Activated CD8-positive, alpha-beta memory T cell treated with anti-CD3 and anti-CD28 coated beads, Interleukin-2, amount 50 U/mL, for 1 hour (primary cell): ENCODE results near the gene COG5.
A peak's percentile ranks its signal among the peaks of the same experiment; 100 is the strongest.

Experiments
- DNase-seq: peaks from one replicate; pipeline ENCODE4 v3.0.0-alpha.2; 2020; ENCODE audit errors: extremely low read depth

COG5 gene

DNA sequence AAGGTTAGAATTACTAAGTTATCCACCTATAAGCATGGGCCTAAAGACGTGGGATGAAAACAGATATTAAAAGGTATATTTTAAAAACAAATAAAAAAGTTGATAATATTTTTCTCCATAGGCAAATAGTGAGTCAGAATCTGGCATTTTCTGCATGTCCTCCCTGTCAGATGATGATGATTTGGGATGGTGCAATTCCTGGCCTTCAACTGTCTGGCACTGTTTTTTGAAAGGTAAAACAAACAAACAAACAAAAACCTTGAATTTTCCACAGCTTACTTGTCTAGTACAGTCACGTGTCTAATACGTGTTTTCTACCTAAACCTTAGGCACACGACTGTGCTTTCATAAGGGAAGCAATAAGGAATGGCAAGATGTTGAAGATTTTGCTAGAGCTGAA lies 377.5 kb downstream of the COG5 start:
- no peak for DNase-seq

DNA sequence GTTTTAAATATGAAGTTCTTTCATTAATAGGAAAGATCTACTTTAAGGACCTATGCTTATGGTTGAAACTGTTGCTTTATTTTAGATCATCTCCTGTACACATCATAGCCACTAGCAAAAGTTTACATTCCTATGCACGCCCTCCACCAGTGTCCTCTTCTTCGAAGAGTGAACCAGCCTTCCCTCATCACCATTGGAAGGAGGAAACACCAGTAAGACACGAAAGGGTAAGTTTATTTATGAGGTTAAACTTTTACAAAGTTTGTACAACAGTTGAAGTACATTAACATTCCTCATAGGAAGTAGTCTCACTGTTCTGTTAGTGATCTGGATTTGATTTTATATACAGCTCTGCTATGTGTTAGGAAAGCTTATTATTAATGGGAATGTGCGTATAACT lies 378.0 kb downstream of the COG5 start:
- DNase-seq = no peak

DNA sequence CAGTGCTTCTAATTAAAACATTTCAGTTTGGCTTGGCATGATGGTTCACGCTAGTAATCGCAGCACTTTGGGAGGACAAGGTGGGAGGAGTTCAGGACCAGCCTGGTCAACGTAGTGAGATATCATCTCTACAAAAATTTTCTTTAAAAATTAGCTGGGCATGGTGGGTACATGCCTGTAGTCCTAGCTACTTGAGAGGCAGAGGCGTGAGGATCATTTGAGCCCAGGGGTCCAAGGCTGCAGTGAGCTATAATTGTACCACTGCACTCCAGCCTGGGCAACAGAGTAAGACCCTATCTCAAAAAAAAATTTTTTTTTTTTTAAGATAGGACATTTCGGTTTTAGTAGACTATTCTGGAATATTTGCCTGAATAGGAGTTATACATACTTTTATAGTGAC lies 382.5 kb downstream of the COG5 start:
- DNase-seq = no peak

DNA sequence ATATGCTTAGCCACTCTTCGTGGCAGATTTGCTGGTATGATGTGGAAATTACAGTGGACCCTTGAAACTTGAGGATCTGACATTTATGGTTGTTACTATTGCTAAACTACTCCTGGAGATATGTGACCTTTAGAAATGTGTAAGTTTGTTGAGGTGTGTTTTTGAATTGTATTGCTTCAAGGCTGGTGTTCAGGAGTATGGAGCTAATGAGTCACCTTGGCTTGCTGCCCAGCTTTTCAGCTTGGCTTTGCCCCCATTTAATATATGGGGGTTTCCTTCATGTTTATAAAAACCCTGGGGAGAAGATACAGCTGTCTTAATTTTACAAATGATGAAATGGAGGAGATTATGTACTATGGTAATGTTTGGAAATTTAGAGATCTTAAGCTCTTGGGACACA lies 383.3 kb downstream of the COG5 start:
- peak; percentile 40 for DNase-seq

DNA sequence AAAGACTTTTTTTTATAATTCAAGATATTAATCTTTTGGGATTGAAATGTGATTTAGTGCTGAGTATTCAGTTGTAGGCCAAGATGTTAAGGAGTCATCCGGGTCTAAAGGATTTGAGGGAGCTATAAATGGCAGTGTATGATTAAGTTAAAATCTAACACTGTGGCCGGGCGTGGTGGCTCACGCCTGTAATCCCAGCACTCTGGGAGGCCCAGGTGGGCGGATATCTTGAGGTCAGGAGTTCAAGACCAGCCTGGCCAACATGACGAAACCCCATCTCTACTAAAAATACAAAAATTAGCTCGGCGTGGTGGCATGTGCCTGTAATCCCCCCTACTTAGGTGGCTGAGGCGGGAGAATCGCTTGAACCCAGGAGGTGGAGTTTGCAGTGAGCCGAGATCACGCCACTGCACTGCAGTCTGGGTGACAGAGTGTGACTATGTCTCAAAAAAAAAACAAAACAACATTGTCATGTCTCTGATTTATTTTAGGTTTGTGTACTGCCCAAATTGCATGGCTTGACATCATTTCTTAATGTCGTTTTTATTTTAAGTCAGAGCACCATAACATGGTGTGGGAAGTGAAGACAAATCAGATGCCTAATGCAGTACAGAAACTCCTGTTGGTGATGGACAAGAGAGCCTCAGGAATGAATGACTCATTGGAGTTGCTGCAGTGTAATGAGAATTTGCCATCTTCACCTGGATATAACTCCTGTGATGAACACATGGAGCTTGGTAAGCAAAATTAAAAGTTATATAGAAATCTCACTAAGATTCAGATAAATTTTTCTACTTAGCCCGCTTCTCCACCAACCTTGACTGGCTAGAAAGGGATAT lies 384.2 kb downstream of the COG5 start:
- no peak for DNase-seq

DNA sequence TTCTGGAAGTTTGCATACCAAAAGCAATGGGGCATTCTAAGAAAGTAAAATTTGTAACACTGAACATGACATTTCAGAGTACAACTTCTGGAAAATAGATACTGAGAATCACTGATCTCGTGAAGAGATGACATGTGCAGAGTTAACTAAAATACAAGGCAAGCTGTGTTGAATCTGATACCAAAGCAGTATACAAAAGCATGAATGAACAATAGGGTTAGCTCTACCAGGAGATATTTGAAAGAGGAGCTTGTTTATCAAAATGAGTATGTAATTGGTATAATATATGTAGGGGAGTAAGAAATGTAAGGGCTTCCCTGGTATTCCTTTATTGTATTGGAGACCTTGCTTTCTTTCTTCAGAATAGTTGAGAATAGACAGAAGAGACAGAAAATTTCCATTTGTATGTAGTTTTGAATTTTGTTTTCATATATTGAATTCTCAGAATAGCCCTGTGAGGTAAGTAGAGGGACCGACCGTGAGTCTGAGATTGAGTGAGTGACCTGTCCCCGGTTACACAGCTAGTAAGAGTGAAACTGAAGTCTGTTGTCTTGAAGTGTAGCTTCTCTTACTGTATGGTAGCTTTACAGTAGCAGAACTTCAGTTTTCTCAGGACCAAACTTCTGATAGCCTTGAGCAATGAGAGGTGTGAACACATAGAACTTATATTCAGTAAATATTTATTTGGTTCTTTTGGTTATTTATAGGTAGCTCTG lies 389.9 kb downstream of the COG5 start:
- no peak for DNase-seq

DNA sequence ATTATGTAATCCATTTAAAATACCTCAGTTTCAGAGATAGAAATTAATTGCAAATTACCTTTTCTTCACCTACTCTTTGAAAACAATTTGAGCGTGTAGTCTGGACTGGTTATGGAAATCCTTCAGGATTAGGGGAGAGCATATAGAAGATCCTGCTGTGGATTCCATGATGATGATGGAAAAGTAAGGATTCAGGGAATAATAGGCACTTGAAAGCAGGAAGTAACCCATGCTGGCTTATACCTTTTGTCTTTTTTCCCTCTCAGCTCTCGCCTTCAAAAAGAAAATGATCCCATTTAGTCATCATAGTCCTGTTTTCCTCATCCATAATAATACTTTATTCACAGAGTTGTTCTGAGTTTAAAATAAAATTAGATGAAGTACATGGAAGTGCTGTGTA lies 390.5 kb downstream of the COG5 start:
- DNase-seq = no peak

DNA sequence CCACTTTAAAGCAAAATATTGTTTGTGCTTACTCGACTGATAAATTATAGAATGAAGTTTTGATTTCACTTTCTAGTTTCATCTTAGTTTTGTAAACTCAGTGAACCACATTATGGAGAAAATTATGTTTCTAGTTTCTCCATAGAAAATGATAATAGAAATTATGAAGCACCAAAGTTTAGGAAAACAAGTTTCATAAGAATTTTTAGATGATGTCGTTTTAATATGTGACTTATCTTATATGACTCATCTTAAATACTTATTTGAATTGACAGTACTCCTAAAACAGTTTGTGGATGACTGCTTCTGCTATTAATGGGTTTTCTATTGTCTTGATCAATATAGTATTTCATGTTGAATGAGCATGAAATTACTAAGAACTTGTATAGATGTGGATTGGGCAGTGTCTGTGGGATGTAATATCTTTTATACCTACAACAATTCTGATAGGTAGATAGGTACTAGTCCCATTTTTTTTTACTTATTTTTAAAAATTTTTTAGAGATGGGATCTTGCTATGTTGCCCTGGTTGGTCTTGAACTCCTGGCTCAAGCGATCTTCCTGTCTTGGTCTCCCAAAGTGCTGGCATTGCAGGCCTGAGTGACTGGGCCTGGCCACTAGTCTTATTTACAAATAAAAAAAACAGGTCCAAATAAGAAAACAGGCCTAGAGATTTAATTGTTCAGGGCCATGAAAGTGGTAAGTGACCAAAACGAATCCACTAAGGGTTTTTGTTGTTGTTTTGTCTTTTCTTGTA lies 391.3 kb downstream of the COG5 start:
- no peak for DNase-seq

DNA sequence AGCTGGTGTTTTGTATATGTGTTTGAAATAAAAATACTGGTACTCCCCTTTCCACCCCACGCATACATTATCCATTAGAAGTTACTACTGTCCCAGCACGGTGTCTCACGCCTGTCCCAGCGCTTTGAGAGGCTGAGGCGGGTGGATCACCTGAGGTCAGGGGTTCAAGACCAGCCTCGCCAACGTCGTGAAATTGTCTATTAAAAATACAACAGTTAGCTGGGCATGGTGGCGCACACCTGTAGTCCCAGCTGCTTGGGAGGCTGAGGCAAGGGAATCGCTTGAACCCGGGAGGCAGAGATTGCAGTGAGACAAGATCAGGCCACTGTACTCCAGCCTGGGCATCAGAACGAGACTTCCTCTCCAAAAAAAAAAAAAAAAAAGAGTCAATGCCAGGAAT lies 392.2 kb downstream of the COG5 start:
- no peak for DNase-seq

DNA sequence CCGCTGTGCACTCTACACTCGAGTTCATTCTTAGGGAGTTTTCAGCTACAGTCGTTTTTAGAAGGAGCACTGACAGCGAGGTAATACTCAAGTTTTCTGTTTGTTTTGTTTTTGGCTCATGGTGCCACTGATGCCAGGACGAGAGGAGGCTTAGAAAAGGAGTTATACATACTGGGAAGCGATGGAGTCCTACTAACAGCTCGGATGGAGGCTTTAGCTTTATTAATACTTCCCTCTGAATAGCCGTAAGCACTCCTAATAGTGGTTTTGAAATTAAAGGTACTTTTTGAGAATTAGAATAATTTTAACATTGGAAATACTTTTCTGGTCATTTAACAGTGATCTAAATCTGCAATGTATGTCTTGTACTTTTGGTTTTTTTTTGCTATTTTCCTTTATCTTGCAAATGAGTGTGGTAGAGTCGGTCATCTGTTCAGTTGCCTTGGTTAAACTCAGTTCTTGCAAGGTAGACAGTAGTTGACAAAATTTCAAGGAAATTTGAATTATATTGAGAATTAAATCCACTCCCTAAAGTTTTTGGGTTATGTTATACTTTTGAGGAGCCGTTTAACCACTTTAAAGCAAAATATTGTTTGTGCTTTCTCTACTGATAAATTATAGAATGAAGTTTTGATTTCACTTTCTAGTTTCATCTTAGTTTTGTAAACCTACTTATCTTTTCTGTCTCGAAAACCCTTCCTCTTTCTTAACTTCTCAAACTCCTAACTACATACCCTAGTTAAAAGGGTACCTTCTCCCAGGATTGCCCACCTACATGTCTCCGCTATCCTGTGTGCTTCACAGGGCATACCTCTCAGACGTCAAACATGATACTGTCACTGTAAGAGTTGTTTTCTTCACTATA lies 393.4 kb downstream of the COG5 start:
- DNase-seq = no peak

DNA sequence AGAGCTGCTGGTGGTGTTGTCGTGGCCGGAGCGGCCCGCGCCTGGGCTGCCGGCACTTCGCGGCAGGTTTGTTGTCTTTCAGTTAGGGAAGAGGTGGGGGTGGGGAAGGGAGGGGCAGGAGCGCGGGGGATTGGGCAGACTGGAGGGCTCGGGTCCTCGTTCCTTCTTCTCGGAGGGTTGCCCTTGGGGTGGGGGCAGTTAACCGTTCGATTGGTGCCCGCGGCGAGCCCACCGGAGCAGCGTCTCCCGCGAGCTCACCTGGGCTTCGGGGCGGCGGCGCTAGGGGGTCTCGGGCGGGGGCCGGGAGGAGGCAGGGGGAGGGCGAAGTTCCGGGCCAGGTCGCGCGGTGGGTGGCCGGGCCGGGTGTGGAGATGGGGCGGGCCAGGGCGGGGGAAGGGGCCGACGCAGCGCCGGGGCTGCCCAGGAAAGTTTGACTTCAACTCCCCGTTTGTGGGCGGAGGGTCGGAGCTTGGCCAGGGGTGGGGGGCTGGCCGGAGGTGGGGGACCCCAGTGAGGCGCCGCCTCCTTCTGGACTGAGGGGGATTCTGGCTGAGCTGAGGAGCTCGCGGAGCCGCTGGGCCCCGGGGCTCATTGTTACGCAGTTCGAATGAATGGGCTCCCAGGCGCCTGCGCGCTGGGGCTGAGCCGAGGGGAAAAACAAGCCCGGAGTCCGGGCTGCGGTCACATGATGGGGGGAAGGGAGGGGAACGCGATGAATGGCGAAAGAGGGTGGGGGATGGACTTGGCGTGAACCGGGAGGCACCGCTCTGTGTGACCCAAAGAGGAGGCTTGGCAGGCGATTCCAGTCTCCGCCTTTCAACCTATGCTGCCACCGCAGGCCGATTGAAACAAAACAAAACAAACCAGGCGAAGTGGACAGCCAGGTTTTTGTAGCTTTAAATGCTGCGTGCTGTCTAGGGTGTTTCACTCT lies 394.3 kb downstream of the COG5 start:
- peak; percentile 55 for DNase-seq

DNA sequence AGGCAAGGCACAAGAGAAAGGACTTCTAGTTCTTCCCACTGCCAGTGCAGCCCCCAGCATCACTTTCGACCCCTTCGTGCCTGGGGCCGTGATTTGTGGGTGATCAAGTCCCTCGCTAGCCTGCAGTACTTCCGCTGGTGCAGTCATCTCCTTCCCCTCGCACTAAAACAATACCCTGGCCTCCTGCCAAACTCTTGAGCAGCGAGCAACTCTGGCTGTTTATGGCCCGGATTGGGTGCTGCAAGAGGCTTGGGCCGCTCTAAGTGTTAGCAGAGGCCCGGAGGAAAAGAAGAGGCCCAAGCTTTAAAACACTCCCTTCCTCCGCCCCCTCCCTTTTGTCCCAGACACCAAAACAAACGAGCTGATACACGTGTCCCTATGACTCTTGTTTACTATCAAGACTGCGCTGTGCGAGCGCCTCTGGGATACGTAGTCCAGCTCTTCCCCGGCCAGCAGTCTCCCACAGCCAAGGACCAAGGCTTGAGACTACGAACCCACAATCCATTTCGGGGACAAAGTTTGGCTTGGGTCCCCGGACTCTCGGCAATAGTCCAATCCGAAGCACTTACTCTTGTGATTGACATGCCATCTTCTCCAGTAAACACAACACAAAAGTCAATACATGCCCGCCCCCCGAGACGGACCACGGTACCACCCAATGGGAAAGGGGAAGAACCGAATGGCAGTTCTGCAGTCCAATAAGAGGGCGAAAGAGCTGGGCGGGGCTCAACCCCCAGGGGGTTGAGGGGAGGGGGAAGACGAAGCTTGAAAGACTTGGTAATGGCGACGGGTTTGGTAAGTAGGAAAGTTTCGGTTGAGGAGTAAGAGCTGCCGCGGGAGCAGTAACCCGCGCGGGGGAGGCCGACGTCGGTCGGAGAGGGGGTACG lies 395.2 kb downstream of the COG5 start, which contains the start of gene HBP1:
TSS of gene HBP1 (plus strand) at position 771 of the 887 bp plus-strand sequence. CDS start 10,891 bp downstream, outside the sequence.
- peak; percentile 93 for DNase-seq

DNA sequence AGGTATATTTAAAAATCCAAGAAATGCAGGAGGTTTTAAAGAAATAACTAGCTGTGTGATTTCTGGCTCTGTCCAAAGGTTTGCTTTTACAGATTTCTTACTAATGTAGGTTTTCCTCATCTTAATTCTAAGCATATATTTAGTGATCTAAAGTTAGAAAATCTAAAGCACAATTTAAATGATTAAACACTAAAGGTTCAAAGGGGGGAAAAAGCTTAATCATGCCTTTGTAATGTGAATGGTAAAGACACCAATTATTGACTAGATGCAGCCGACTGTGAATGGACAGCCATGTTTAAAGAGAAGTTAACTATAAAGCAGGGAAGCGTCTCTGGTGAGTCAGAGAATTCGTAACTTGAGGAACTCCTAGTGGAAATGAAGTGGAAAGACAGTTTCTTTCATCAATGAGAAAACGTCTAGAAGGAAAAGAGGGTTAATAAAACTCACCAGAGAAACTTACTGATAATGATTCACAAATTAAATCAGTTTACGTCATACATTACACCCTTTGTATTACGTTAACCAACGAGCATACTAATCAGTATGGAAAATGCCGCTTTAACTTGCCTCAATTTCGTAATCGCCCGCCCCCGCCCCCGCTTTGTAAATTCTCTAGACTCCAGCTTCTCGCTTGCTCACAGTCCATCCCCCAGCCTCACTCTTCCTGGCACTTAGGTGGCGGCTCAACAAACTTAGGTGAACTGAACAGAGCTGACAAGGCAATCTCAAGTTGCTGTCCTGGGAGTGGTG lies 396.1 kb downstream of the COG5 start:
- peak; percentile 54 for DNase-seq

DNA sequence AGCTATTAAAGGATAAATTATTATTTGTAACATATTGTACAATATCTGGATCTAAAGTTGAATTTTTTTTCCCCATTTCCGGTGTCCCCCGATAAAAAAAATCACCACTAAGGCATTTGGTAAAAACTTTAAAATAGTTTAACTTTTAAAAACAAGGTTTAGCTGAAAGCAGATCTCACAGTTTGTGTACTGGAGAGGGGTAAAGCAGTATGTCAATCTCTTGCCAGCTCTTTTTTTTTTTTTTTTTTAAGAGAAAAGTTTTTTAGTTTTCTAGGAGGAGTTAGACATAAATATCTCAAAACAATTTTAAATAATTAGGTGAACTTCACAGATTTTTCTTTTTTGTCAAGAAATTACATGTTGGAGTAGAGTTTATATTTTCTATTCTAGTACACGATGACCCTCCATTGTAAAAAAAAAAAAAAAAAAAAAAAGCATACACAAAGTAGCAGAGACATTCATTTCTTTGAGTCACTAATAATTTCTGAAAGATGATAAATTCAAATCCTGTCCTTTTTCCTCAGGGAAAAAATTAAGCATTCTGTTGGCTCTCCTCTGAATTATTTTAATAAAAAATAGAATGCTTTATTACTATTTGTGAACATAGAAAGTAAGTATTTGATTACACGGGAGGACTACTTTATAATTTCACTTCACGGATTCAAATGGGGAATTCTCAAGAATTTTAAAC lies 396.8 kb downstream of the COG5 start:
- no peak for DNase-seq

DNA sequence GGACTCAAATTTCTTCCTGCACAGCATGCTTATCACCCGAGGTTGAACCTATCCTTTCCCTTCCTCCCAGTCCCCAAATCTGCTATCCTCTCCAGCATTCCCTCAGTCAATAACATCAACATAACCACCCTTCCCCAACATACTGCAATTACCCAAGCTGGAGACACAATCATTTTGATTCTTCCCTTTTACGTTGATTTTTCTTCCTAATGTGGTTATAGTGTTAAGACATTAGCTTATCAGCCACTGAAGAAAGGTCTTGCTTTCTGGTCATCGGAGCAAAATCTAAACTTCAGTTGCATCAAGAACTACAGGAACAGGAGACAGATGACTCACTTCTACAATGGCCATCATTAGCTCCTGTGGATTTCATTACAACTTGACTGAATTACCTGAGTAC lies 398.4 kb downstream of the COG5 start:
- no peak for DNase-seq

DNA sequence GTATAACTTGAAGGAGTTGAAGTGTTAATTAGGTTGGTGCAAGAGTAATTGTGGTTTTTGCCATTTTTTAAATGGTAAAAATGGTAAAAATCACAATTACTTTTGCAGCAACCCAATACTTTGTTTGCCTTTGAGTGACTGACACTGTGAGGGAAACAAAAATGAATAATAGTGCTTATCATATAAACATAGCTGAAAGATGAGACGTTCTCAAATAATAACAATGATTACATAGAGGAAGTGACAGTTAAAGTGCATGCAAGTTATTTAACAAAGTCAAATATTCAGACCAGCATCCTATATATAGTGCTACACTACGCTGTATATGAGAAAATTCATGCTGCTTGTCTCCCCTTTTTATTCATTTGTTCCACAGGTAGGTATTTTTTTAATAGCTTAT lies 399.6 kb downstream of the COG5 start:
- no peak for DNase-seq

DNA sequence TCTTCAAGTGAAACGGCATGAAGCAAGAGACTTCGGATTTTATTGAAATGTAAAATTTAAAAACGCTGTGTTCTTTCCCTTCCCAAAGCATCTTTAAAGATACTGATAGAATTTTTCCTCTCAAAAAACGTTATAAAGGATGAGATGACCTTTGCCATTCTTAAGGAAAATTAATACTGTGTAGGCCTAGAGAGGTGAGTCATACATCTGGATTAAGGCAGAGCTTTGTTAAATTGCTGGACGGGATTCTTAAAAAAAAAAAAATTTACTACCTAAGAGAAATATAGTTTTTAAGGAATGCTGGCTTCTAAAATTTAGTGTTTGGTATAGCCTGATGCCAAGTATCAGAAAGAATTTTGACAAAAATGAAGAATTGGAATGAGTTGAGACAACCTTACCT lies 401.2 kb downstream of the COG5 start:
- no peak for DNase-seq

DNA sequence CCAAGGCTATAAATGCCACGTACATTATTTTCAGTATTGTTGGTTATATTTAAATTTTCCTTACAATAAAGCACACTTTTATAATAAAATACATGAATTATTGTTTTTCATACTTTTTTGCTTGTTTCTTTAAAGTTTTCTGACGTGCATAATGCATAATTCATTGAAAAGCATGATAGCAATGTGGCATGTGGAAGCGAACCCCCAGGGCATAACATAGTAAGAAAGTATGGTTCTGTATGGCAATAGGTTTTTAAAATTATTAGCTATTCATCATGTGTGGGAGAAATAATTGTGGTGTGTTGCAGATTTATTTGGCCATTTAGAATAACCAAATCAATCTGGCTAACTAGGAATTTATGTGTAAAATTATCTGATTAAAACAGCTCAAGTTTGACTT lies 402.3 kb downstream of the COG5 start:
- no peak for DNase-seq
